ENCODE data around the gene MYH14. TPM values are rescaled to one million over a fixed set of nuclear protein-coding genes. Genes with fewer than 3 reads are reported as not detected.

The MYH14 gene
- total RNA-seq, 1 donor from 2014 or later, result not detected

DNA sequence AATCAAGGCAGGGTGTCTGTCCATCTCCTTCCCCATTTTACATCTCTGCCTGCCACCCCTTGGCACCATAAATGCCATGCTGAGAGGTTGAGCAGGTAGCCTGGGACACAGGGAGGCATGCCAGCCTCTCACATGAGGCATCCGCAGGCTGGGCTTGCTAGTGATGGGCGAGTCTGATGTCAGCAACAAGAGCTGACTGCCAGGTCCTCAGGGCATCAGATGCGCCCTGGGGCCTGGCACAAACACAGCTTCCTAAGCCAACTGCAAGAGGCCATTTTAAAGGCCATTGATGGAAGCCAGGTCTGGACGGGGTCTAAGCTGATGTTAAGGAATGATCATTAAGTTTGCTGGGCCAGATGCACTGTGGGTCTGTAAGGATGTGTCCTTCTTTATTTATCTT is 34.6 kb downstream of the MYH14 start:
- no peak for FAIRE-seq
- no peaks in the 10 kb centered on the region for H3K36me3 Mint-ChIP-seq (ENCODE audit: low read depth, unreplicated experiment)
- no peak overlapping the region for H3K4me3 ChIP-seq (ENCODE audit: insufficient read depth, low read depth, low read length)
- H3K27ac ChIP-seq (ENCODE audit: low read depth, low read length), result no peak overlapping the region
- peaks cover 27% of the 10 kb centered on the region for H3K9me3 Mint-ChIP-seq (ENCODE audit: unreplicated experiment)
- no peak for DNase-seq (ENCODE audit: low read depth)
- H2AFZ ChIP-seq (ENCODE audit: low read depth, low read length), result no peak overlapping the region
- H3K27me3 ChIP-seq (ENCODE audit: insufficient read depth, low read length), result no peaks in the 10 kb centered on the region
- no peaks in the 10 kb centered on the region for H3K9me3 ChIP-seq (ENCODE audit: insufficient read depth, low read depth, low read length)
- TF ChIP-seq, protein P1, sequence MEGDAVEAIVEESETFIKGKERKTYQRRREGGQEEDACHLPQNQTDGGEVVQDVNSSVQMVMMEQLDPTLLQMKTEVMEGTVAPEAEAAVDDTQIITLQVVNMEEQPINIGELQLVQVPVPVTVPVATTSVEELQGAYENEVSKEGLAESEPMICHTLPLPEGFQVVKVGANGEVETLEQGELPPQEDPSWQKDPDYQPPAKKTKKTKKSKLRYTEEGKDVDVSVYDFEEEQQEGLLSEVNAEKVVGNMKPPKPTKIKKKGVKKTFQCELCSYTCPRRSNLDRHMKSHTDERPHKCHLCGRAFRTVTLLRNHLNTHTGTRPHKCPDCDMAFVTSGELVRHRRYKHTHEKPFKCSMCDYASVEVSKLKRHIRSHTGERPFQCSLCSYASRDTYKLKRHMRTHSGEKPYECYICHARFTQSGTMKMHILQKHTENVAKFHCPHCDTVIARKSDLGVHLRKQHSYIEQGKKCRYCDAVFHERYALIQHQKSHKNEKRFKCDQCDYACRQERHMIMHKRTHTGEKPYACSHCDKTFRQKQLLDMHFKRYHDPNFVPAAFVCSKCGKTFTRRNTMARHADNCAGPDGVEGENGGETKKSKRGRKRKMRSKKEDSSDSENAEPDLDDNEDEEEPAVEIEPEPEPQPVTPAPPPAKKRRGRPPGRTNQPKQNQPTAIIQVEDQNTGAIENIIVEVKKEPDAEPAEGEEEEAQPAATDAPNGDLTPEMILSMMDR (IDR thresholded peaks at IDR 0.05; ENCODE audit: insufficient read depth, low read depth, low read length), result no peak
- no peak for TF ChIP-seq EZH2 (IDR thresholded peaks at IDR 0.05; ENCODE audit: insufficient read depth, low read length)
- H3K27ac Mint-ChIP-seq (ENCODE audit: unreplicated experiment), result no peak overlapping the region
- H3K36me3 ChIP-seq (ENCODE audit: insufficient read depth, low read length), result no peaks in the 10 kb centered on the region
- no peaks in the 10 kb centered on the region for H3K4me1 ChIP-seq (ENCODE audit: insufficient read depth, low read length)
- no peaks in the 10 kb centered on the region for H3K27me3 Mint-ChIP-seq (ENCODE audit: low read depth, unreplicated experiment)
- no peak overlapping the region for H3K9ac ChIP-seq (ENCODE audit: low read length)
- no peak overlapping the region for H3K4me2 ChIP-seq (ENCODE audit: low read length)
- H3K79me2 ChIP-seq (ENCODE audit: insufficient read depth, low read length), result no peaks in the 10 kb centered on the region
- no peak overlapping the region for H3K4me3 Mint-ChIP-seq (ENCODE audit: unreplicated experiment)
- no peaks in the 10 kb centered on the region for H3K4me1 Mint-ChIP-seq (ENCODE audit: low read depth, unreplicated experiment)
- H4K20me1 ChIP-seq (ENCODE audit: insufficient read depth, low read length), result no peaks in the 10 kb centered on the region

DNA sequence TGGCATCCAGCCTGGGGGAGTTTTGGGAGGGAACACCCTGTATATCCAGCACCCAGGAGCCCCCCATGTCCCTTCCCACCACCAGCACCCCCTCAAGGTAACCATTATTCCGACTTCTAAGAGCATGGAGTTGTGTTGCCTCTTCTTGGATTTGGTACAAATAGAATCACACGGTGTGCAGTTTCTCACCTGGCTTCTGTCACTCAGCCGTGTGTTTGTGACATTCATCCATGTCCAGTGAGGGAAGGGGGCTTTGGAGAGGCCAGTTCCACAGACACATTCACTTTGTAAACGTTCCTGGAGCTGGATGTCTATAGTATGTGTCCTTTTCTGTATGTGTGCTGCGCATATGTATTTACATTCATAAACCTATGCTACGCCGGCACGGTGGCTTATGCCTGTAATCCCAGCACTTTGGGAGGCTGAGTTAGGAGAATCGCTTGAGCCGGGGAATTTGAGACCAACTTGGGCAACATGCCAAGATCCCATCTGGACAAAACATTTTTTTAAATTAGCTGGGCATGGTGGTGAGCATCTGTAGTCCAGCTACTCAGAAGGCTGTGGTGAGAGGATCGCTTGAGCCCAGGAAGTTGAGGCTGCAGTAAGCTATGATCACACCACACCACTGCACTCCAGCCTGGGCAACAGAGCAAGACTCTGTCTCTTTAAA is 36.6 kb downstream of the MYH14 start:
- no peak overlapping the region for H3K4me3 ChIP-seq (ENCODE audit: insufficient read depth, low read depth, low read length)

DNA sequence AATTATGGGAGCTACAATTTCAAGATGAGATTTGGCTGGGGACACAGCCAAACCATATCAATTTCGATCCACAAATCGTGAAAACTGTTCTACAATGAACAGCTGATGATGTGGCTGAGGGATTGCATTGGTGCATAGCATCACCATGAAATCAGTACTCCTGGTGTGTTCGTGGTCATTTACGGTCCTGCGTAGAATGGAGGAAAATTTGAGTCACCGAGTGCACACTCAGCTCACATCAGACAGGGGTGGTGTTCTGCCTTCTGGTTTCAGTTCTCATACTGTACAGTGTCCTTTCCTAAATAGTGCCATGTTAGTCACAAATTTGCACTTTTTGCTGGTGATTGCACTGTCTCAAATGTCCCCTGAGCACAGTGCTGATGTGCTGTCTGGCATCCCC is 39.2 kb downstream of the MYH14 start:
- no peaks in the 10 kb centered on the region for H3K79me2 ChIP-seq (ENCODE audit: insufficient read depth, low read length)
- H3K4me1 ChIP-seq (ENCODE audit: insufficient read depth, low read length), result no peaks in the 10 kb centered on the region
- H3K9me3 ChIP-seq (ENCODE audit: insufficient read depth, low read depth, low read length), result no peaks in the 10 kb centered on the region
- peaks cover 39% of the 10 kb centered on the region for H3K9me3 Mint-ChIP-seq (ENCODE audit: unreplicated experiment)
- H3K27ac Mint-ChIP-seq (ENCODE audit: unreplicated experiment), result no peak overlapping the region
- FAIRE-seq, result no peak
- no peak overlapping the region for H2AFZ ChIP-seq (ENCODE audit: low read depth, low read length)
- H3K27me3 ChIP-seq (ENCODE audit: insufficient read depth, low read length), result no peaks in the 10 kb centered on the region
- no peaks in the 10 kb centered on the region for H3K36me3 ChIP-seq (ENCODE audit: insufficient read depth, low read length)
- H3K4me2 ChIP-seq (ENCODE audit: low read length), result no peak overlapping the region
- no peak for DNase-seq (ENCODE audit: low read depth)
- no peak overlapping the region for H3K4me3 ChIP-seq (ENCODE audit: insufficient read depth, low read depth, low read length)
- no peaks in the 10 kb centered on the region for H3K27me3 Mint-ChIP-seq (ENCODE audit: low read depth, unreplicated experiment)
- no peak overlapping the region for H3K4me3 Mint-ChIP-seq (ENCODE audit: unreplicated experiment)
- TF ChIP-seq, protein P1 (IDR thresholded peaks at IDR 0.05; ENCODE audit: insufficient read depth, low read depth, low read length), result no peak
- no peak for TF ChIP-seq EZH2 (IDR thresholded peaks at IDR 0.05; ENCODE audit: insufficient read depth, low read length)
- no peaks in the 10 kb centered on the region for H3K36me3 Mint-ChIP-seq (ENCODE audit: low read depth, unreplicated experiment)
- H3K27ac ChIP-seq (ENCODE audit: low read depth, low read length), result no peak overlapping the region
- no peak overlapping the region for H3K9ac ChIP-seq (ENCODE audit: low read length)
- H4K20me1 ChIP-seq (ENCODE audit: insufficient read depth, low read length), result no peaks in the 10 kb centered on the region
- H3K4me1 Mint-ChIP-seq (ENCODE audit: low read depth, unreplicated experiment), result no peaks in the 10 kb centered on the region

More for the DNA sequence above, 36.6 kb downstream of the MYH14 start:
- no peaks in the 10 kb centered on the region for H3K79me2 ChIP-seq (ENCODE audit: insufficient read depth, low read length)
- H2AFZ ChIP-seq (ENCODE audit: low read depth, low read length), result no peak overlapping the region
- TF ChIP-seq, protein P1 (IDR thresholded peaks at IDR 0.05; ENCODE audit: insufficient read depth, low read depth, low read length), result no peak
- TF ChIP-seq EZH2 (IDR thresholded peaks at IDR 0.05; ENCODE audit: insufficient read depth, low read length), result no peak
- Mint-ChIP-seq H3K36me3 (ENCODE audit: low read depth, unreplicated experiment) (no peaks in the 10 kb centered on the region), H3K9me3 (ENCODE audit: unreplicated experiment) (peaks cover 33% of the 10 kb centered on the region), H3K27ac (ENCODE audit: unreplicated experiment) (no peak overlapping the region), H3K4me3 (ENCODE audit: unreplicated experiment) (no peak overlapping the region), H3K27me3 (ENCODE audit: low read depth, unreplicated experiment) (no peaks in the 10 kb centered on the region), H3K4me1 (ENCODE audit: low read depth, unreplicated experiment) (no peaks in the 10 kb centered on the region)
- H3K9ac ChIP-seq (ENCODE audit: low read length), result no peak overlapping the region
- no peak overlapping the region for H3K4me2 ChIP-seq (ENCODE audit: low read length)
- no peaks in the 10 kb centered on the region for H4K20me1 ChIP-seq (ENCODE audit: insufficient read depth, low read length)
- H3K9me3 ChIP-seq (ENCODE audit: insufficient read depth, low read depth, low read length), result no peaks in the 10 kb centered on the region
- no peaks in the 10 kb centered on the region for H3K27me3 ChIP-seq (ENCODE audit: insufficient read depth, low read length)
- FAIRE-seq, result no peak
- no peak overlapping the region for H3K27ac ChIP-seq (ENCODE audit: low read depth, low read length)
- no peaks in the 10 kb centered on the region for H3K4me1 ChIP-seq (ENCODE audit: insufficient read depth, low read length)
- no peaks in the 10 kb centered on the region for H3K36me3 ChIP-seq (ENCODE audit: insufficient read depth, low read length)
- DNase-seq (ENCODE audit: low read depth), result no peak
